ENCODE measurements around the gene MRTFA. TPM values are rescaled to one million over a fixed set of nuclear protein-coding genes. Genes with fewer than 3 reads are reported as not detected.

Gene MRTFA
- total RNA-seq, 1 donor from 2014 or later = 99.3 TPM

DNA sequence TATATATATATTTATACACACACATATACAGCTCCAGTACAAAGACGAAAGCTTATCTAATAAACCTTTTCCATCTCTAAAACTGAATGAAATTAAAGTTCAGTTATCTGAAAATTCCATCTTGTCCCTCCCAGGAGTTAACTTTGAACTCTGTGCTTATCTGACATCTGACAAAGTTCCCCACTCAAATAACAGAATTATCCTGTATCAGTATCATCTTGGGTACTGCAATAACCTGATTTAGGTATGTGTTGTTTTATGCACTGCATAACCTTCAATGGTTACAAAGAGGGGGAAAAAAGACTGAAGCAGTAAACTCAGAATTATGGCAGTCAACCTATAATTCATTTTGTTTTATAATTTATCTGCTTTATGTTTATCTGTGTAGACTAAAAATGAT, 169.5 kb downstream of the MRTFA start:
- Histone ChIP-seq H3K4me1 (peaks cover 0 to 2% of the 10 kb centered on the region in 2 donors), H3K27me3 (no peaks in the 10 kb centered on the region), H3K9me3 (no peaks in the 10 kb centered on the region), H3K4me3 (no peak overlapping the region), H3K36me3 (no peaks in the 10 kb centered on the region), H3K27ac (no peak overlapping the region)
- no peak for TF ChIP-seq CTCF (IDR thresholded peaks at IDR 0.05)
- DNase-seq (ENCODE audit: low spot score in 2 of 2) = no peak
- intact Hi-C loops (cut with DNase I) = no loop called here

GRCh38 chr22:40463683-40464082, 172.8 kb downstream of the MRTFA start:
- Histone ChIP-seq H3K4me1 (peaks cover 0 to 2% of the 10 kb centered on the region in 2 donors), H3K9me3 (no peaks in the 10 kb centered on the region), H3K27ac (no peak overlapping the region), H3K4me3 (no peak overlapping the region), H3K27me3 (no peaks in the 10 kb centered on the region), H3K36me3 (no peaks in the 10 kb centered on the region)
- no peak for TF ChIP-seq CTCF (IDR thresholded peaks at IDR 0.05)
- no peak for DNase-seq (ENCODE audit: low spot score in 2 of 2)
- intact Hi-C loops (cut with DNase I) = no loop called here

- peak overlapping the region in 1 of 2 donors; percentile 22 for H3K27ac ChIP-seq
- no peaks in the 10 kb centered on the region for H3K36me3 ChIP-seq
- intact Hi-C loops (cut with DNase I) = no loop called here
- no peak for TF ChIP-seq CTCF (IDR thresholded peaks at IDR 0.05)
- H3K9me3 ChIP-seq = no peaks in the 10 kb centered on the region
- no peaks in the 10 kb centered on the region for H3K27me3 ChIP-seq
- no peaks in the 10 kb centered on the region for H3K4me1 ChIP-seq
- no peak for DNase-seq (ENCODE audit: low spot score in 2 of 2)
- H3K4me3 ChIP-seq = peak overlapping the region in 1 of 2 donors; percentile 18
Measured at GRCh38 chr22:40463017-40463631, 173.4 kb downstream of the MRTFA start.

- no peaks in the 10 kb centered on the region for H3K27me3 ChIP-seq
- peak overlapping the region in 1 of 2 donors; percentile 18 for H3K4me3 ChIP-seq
- H3K36me3 ChIP-seq = no peaks in the 10 kb centered on the region
- intact Hi-C loops (cut with DNase I) = no loop called here
- H3K27ac ChIP-seq = no peak overlapping the region
- TF ChIP-seq CTCF (IDR thresholded peaks at IDR 0.05) = no peak
- no peak for DNase-seq (ENCODE audit: low spot score in 2 of 2)
- H3K9me3 ChIP-seq = no peaks in the 10 kb centered on the region
- no peaks in the 10 kb centered on the region for H3K4me1 ChIP-seq
Measured at GRCh38 chr22:40462195-40462984, 174.1 kb downstream of the MRTFA start.

DNA sequence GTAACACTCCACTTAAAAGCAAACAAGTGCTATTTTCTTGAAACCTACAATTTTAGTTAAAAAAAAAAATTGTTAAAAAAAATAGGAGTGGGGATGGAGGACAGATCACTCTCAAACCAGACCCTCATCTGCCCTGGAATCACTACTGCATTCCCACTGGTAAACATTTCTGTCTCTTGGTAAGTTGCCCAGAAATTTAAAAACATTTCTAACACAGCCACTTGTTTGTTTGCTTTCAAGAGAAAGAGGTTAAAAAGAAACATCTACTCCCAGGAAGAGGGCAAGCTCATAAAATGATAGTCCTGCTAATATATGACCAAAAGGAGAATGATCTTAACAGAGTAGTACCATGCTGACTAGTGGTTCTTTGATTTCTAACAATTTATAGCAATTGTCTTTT, 182.8 kb downstream of the MRTFA start:
- intact Hi-C loops (cut with DNase I) = loop anchor here (5.0 kb wide), 1 partner anchor 34 kb away; no protein-coding TSS in a partner anchor

More for the DNA sequence above, 182.8 kb downstream of the MRTFA start:
- Histone ChIP-seq H3K4me3 (no peak overlapping the region), H3K4me1 (peaks cover 6 to 22% of the 10 kb centered on the region in 2 donors), H3K27ac (no peak overlapping the region), H3K36me3 (no peaks in the 10 kb centered on the region), H3K27me3 (no peaks in the 10 kb centered on the region), H3K9me3 (no peaks in the 10 kb centered on the region)
- no peak for DNase-seq (ENCODE audit: low spot score in 2 of 2)
- no peak for TF ChIP-seq CTCF (IDR thresholded peaks at IDR 0.05)

Data from ascending aorta (tissue), 2 donors.